GM12878 (cell line): Measurements from ENCODE around the gene LPA.

ENCODE experiments used
- IRF5 ChIP-seq: fragments of 450-650 bp; IDR thresholded peaks from 2 replicates; pipeline ENCODE4 v1.6.1; 2017; ENCODE audit warnings: borderline replicate concordance
- POLR2A ChIP-seq: IDR thresholded peaks from 2 replicates; pipeline ENCODE4 v1.6.1; 2011; ENCODE audit warnings: low read depth, mild to moderate bottlenecking, low read length
- YY1 ChIP-seq: IDR thresholded peaks from 2 replicates; pipeline ENCODE4 v1.6.1; 2011; ENCODE audit warnings: low read depth, mild to moderate bottlenecking, low read length

- TF ChIP-seq IRF5 = no peak
- no peak for TF ChIP-seq YY1
- no peak for TF ChIP-seq POLR2A
Measured at GRCh38 chr6:160505970-160506369, 158.1 kb downstream of the LPA start.
